Mucosa of descending colon (tissue), 3 donors: ENCODE measurements around the gene PIGK. TPM values are rescaled to one million over a fixed set of nuclear protein-coding genes. Genes with fewer than 3 reads are reported as not detected.

ENCODE experiments used
- ATAC-seq: fragments of 200-7000 bp; cut with Tn5 transposase; one replicate; pipeline ENCODE4 v1.9.1; 2020; ENCODE audit warnings: mild to moderate bottlenecking, moderate library complexity
- DNase-seq, 3 donors: peaks; one replicate each; pipeline ENCODE4 v3.0.0-alpha.2; 2020
- H3K36me3 ChIP-seq: fragments of 200-600 bp; one replicate; pipeline ENCODE4 v1.8.0; 2021; ENCODE audit warnings: low read depth, mild to moderate bottlenecking
- H3K4me1 ChIP-seq: fragments of 200-600 bp; one replicate; pipeline ENCODE4 v1.8.0; 2021; ENCODE audit warnings: low read depth, mild to moderate bottlenecking
- H3K4me3 ChIP-seq: fragments of 200-600 bp; one replicate; pipeline ENCODE4 v1.8.0; 2021; ENCODE audit warnings: mild to moderate bottlenecking
- H3K9me3 ChIP-seq: fragments of 200-600 bp; one replicate; pipeline ENCODE4 v1.8.0; 2021; ENCODE audit warnings: mild to moderate bottlenecking
- intact Hi-C, 2 donors: fragments of 100-400 bp; cut with DNase I in 1 of 2; cut with micrococcal nuclease in 1 of 2; formaldehyde crosslinking; loops; one replicate each; pipeline versions ENCODE4 v1.11.0 to v1.11.1; 2022; cut with DNase I, micrococcal nuclease
- total RNA-seq, 3 donors: library from RNA; stranded (reverse); fragmentation: NEBNext Ultra II Directional in 2 of 3; extraction: Animal tissue kit (Norgen Biotek cat#: 25700) in 2 of 3; gene quantifications; one replicate each; pipeline versions ENCODE4 v1.2.1 to v1.2.4, GENCODE V29; 2021 to 2023
- TF ChIP-seq, protein P1 (sequence below): fragments of 200-600 bp; IDR thresholded peaks from one replicate; pipeline ENCODE4 v1.8.0; 2022; ENCODE audit warnings: antibody characterized with exemption, mild to moderate bottlenecking
- donor health status: DM: no; HTN: no; CAD: no; lungs with moderate emphysema.
- donor health status: DM: no; HTN: no; CAD: no.
- donor health status: DM: no; HTN: yes; CAD: no.

The PIGK gene
- total RNA-seq, 3 donors from 2014 or later = 15.0 to 24.5 (median 16.9) TPM

DNA sequence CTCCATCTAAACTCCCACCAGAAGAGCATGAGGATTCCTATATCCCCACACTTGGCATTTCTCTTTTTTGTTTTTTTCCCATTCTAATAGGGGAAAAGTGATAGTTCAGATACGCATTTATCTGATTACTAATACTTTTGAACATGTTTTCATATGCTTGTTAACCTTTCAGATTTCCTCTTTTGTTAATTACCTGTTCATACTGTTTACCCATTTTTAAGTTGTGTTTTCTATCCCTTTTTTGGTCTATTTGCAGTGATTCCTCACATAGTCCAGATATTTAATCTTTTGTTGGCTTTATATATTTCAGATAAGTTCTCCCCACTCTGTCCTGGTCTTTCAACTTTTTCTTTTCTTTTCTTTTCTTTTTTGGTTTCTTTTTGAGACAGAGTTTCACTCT is 13.6 kb upstream of the PIGK start:
- H3K9me3 ChIP-seq = peaks cover 3% of the 10 kb centered on the region
- intact Hi-C loops = no loop called here

DNA sequence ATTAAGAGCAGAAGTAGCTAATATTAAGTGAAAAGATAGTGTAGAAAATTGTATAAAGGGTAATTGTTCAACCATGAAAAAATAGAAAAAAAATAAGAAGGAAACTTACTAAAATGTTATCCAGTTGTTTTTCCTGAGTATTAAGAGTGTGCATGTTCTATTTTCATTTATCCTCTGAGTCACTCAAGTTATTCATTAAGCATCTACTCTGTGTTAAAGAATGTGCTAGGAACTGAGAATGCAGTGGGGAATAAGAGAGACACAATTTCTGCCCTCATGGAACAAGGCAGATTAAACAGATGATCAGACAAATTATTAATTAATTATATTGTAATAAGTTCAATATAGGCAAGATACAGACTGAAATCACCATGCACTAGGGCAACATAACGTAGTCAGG is 10.8 kb upstream of the PIGK start:
- TF ChIP-seq, protein P1, sequence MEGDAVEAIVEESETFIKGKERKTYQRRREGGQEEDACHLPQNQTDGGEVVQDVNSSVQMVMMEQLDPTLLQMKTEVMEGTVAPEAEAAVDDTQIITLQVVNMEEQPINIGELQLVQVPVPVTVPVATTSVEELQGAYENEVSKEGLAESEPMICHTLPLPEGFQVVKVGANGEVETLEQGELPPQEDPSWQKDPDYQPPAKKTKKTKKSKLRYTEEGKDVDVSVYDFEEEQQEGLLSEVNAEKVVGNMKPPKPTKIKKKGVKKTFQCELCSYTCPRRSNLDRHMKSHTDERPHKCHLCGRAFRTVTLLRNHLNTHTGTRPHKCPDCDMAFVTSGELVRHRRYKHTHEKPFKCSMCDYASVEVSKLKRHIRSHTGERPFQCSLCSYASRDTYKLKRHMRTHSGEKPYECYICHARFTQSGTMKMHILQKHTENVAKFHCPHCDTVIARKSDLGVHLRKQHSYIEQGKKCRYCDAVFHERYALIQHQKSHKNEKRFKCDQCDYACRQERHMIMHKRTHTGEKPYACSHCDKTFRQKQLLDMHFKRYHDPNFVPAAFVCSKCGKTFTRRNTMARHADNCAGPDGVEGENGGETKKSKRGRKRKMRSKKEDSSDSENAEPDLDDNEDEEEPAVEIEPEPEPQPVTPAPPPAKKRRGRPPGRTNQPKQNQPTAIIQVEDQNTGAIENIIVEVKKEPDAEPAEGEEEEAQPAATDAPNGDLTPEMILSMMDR = no peak
- peaks cover 3% of the 10 kb centered on the region for H3K9me3 ChIP-seq
- ATAC-seq = no peak
- H3K4me3 ChIP-seq = no peak overlapping the region
- intact Hi-C loops = no loop called here
- no peak for DNase-seq
- no peaks in the 10 kb centered on the region for H3K36me3 ChIP-seq
- no peaks in the 10 kb centered on the region for H3K4me1 ChIP-seq

More for the DNA sequence above, 13.6 kb upstream of the PIGK start:
- Histone ChIP-seq H3K36me3 (no peaks in the 10 kb centered on the region), H3K4me1 (no peaks in the 10 kb centered on the region), H3K4me3 (no peak overlapping the region)
- no peak for ATAC-seq
- TF ChIP-seq, protein P1 = no peak
- no peak for DNase-seq

DNA sequence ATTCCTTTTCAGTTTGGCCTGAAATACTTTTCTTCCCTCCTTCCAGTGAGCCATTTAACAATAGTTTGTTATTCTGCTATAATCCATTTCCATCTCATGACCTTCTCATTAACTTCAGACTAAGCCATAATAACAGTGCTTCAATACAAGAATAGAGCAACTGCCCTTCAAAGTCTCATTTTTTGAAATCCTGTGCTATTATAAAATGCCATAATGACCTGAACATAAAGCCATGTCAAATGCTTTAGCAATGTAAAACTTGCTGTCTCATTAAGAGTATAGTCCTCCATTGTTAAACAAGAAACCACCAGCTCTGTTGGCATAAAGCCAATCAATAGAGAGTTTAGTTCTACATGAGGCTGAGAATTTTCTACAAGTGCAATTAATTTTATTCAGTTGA is 9.6 kb upstream of the PIGK start:
- TF ChIP-seq, protein P1 = no peak
- no peak overlapping the region for H3K4me3 ChIP-seq
- H3K9me3 ChIP-seq = peaks cover 3% of the 10 kb centered on the region
- DNase-seq (no peak), ATAC-seq (no peak)
- H3K36me3 ChIP-seq = no peaks in the 10 kb centered on the region
- intact Hi-C loops = no loop called here
- H3K4me1 ChIP-seq = no peaks in the 10 kb centered on the region

DNA sequence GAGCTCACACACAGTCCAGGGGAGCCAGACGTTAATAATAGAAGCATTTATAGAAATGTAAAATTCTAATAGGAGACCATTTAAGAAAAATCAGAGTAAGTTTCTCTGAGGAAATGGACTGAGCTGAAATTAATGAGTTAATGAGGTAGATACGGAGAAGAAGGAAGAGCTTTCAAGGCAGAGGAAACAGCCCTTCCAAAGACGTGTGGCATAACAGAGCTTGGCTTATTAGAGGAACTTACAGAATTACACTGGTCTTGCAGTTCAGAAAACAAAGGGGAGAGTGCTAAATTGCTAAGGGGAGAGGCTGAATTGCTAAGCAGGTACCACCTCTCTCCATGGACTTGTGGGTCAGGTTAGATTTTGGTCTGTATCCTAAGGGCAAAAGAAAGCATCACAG is 8.2 kb upstream of the PIGK start:
- H3K9me3 ChIP-seq = no peaks in the 10 kb centered on the region
- intact Hi-C loops = no loop called here

DNA sequence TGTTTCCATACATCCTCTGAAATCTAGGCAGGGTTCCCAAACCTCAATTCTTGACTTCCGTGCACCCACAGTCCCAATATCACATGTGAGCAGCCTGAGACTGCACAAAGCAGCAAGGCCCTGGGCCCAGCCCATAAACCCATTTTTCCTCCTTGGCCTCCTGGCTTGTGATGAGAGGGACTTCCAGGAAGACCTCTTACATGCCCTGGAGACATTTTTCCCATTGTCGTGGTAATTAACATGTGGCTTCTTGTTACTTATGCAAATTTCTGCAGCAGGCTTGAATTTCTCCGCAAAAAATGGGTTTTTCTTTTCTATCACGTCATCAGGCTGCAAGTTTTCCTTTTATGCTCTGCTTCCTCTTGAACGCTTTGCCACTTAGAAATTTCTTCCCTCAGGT is 3.3 kb upstream of the PIGK start:
- no peak for ATAC-seq
- Histone ChIP-seq H3K36me3 (no peaks in the 10 kb centered on the region), H3K4me1 (peaks cover 2% of the 10 kb centered on the region), H3K4me3 (no peak overlapping the region), H3K9me3 (no peaks in the 10 kb centered on the region)
- intact Hi-C loops = no loop called here
- no peak for DNase-seq
- TF ChIP-seq, protein P1 = no peak

More for the DNA sequence above, 8.2 kb upstream of the PIGK start:
- ATAC-seq = no peak
- TF ChIP-seq, protein P1 = no peak
- Histone ChIP-seq H3K36me3 (no peaks in the 10 kb centered on the region), H3K4me1 (no peaks in the 10 kb centered on the region), H3K4me3 (no peak overlapping the region)
- DNase-seq = no peak
